Rectal smooth muscle tissue (tissue), 1 donor: Measurements from ENCODE around the gene ETFDH.
"Not testable (repeated sequence)": the region's sequence is repeated elsewhere in the genome, so short reads cannot be mapped to it uniquely, and the experiment has no call there.

ENCODE experiments used
- H3K27ac ChIP-seq: one replicate; pipeline ENCODE4 v1.7.0; 2013; ENCODE audit warnings: low read depth, low read length, inconsistent platforms
- H3K27me3 ChIP-seq: one replicate; pipeline ENCODE4 v1.7.0; 2013; ENCODE audit warnings: low read length; ENCODE audit not compliant: control insufficient read depth, insufficient read depth
- H3K36me3 ChIP-seq: one replicate; pipeline ENCODE4 v1.7.0; 2013; ENCODE audit warnings: low read length; ENCODE audit not compliant: control insufficient read depth, insufficient read depth
- H3K4me1 ChIP-seq: one replicate; pipeline ENCODE4 v1.7.0; 2013; ENCODE audit warnings: low read length; ENCODE audit not compliant: control insufficient read depth, insufficient read depth
- H3K4me3 ChIP-seq: one replicate; pipeline ENCODE4 v1.7.0; 2013; ENCODE audit warnings: low read length
- H3K9ac ChIP-seq: one replicate; pipeline ENCODE4 v1.7.0; 2013; ENCODE audit warnings: low read length

Gene ETFDH

GRCh38 chr4:158729716-158730559 is 57.8 kb downstream of the ETFDH start:
- no peaks in the 10 kb centered on the region for H3K4me1 ChIP-seq
- H3K36me3 ChIP-seq: no peaks in the 10 kb centered on the region
- no peak overlapping the region for H3K27ac ChIP-seq
- no peak overlapping the region for H3K9ac ChIP-seq
- H3K27me3 ChIP-seq: no peaks in the 10 kb centered on the region
- no peak overlapping the region for H3K4me3 ChIP-seq

GRCh38 chr4:158738866-158739265 is 66.8 kb downstream of the ETFDH start:
- Histone ChIP-seq H3K36me3 (no peaks in the 10 kb centered on the region), H3K27ac (no peak overlapping the region), H3K9ac (no peak overlapping the region), H3K27me3 (no peaks in the 10 kb centered on the region), H3K4me3 (no peak overlapping the region), H3K4me1 (no peaks in the 10 kb centered on the region)

- no peak overlapping the region for H3K4me3 ChIP-seq
- H3K4me1 ChIP-seq: no peaks in the 10 kb centered on the region
Observed at GRCh38 chr4:158739600-158739999, 67.5 kb downstream of the ETFDH start.

GRCh38 chr4:158741326-158742021 is 69.4 kb downstream of the ETFDH start:
- no peak overlapping the region for H3K27ac ChIP-seq
- H3K4me1 ChIP-seq: no peaks in the 10 kb centered on the region
- no peaks in the 10 kb centered on the region for H3K27me3 ChIP-seq
- H3K36me3 ChIP-seq: no peaks in the 10 kb centered on the region
- H3K9ac ChIP-seq: no peak overlapping the region
- no peak overlapping the region for H3K4me3 ChIP-seq

More at GRCh38 chr4:158739600-158739999, 67.5 kb downstream of the ETFDH start:
- Histone ChIP-seq H3K27ac (no peak overlapping the region), H3K36me3 (no peaks in the 10 kb centered on the region), H3K27me3 (no peaks in the 10 kb centered on the region), H3K9ac (no peak overlapping the region)

GRCh38 chr4:158746537-158746936 is 74.4 kb downstream of the ETFDH start:
- not testable (repeated sequence) for H3K27me3 ChIP-seq, H3K9ac ChIP-seq, H3K4me1 ChIP-seq, H3K27ac ChIP-seq, H3K36me3 ChIP-seq, H3K4me3 ChIP-seq

- Histone ChIP-seq H3K9ac (no peak overlapping the region), H3K4me3 (no peak overlapping the region), H3K27me3 (no peaks in the 10 kb centered on the region), H3K4me1 (no peaks in the 10 kb centered on the region), H3K27ac (no peak overlapping the region), H3K36me3 (no peaks in the 10 kb centered on the region)
Observed at GRCh38 chr4:158750379-158750778, 78.3 kb downstream of the ETFDH start.

- no peak overlapping the region for H3K27ac ChIP-seq
- H3K27me3 ChIP-seq: no peaks in the 10 kb centered on the region
- no peak overlapping the region for H3K4me3 ChIP-seq
- no peaks in the 10 kb centered on the region for H3K36me3 ChIP-seq
- no peaks in the 10 kb centered on the region for H3K4me1 ChIP-seq
- H3K9ac ChIP-seq: no peak overlapping the region
Observed at GRCh38 chr4:158754385-158755180, 82.5 kb downstream of the ETFDH start.

- H3K36me3 ChIP-seq, H3K9ac ChIP-seq, H3K4me1 ChIP-seq, H3K27me3 ChIP-seq, H3K27ac ChIP-seq, H3K4me3 ChIP-seq: not testable (repeated sequence)
Observed at GRCh38 chr4:158755819-158756218, 83.7 kb downstream of the ETFDH start.

- Histone ChIP-seq H3K36me3 (no peaks in the 10 kb centered on the region), H3K4me3 (no peak overlapping the region), H3K9ac (no peak overlapping the region), H3K4me1 (no peaks in the 10 kb centered on the region), H3K27ac (no peak overlapping the region), H3K27me3 (no peaks in the 10 kb centered on the region)
Observed at GRCh38 chr4:158756588-158756987, 84.5 kb downstream of the ETFDH start.

GRCh38 chr4:158758142-158758541 is 86.0 kb downstream of the ETFDH start:
- Histone ChIP-seq H3K4me1 (no peaks in the 10 kb centered on the region), H3K36me3 (no peaks in the 10 kb centered on the region), H3K4me3 (no peak overlapping the region), H3K27me3 (no peaks in the 10 kb centered on the region), H3K27ac (no peak overlapping the region), H3K9ac (no peak overlapping the region)

- Histone ChIP-seq H3K36me3 (no peaks in the 10 kb centered on the region), H3K27ac (no peak overlapping the region), H3K4me3 (no peak overlapping the region), H3K4me1 (no peaks in the 10 kb centered on the region), H3K9ac (no peak overlapping the region), H3K27me3 (no peaks in the 10 kb centered on the region)
Observed at GRCh38 chr4:158758703-158759102, 86.6 kb downstream of the ETFDH start.
